Adipose tissue (tissue), 3 donors: ENCODE data around the gene PRX. TPM values are rescaled to one million over a fixed set of nuclear protein-coding genes. Genes with fewer than 3 reads are reported as not detected.
"Not testable (repeated sequence)": the region's sequence is repeated elsewhere in the genome, so short reads cannot be mapped to it uniquely, and the experiment has no call there.

Experiments used
- H3K27ac ChIP-seq: one replicate; pipeline ENCODE4 v1.5.1; 2013; ENCODE audit warnings: low read depth, low read length
- WGBS, 3 donors: extraction: QIAGEN DNeasy Blood & Tissue Kit; methylation state at CpG; one replicate each; pipeline ENCODE4 v1.1.7; 2013; 5-methylcytosine and 5-hydroxymethylcytosine counted together
- polyA plus RNA-seq, 3 donors: library from polyadenylated mRNA; stranded (reverse); fragments of 200-250 nt; gene quantifications; one replicate each; pipeline ENCODE4 v1.2.3, GENCODE V29; 2013
- donor health status: healthy with polysubstance abuse.
- donor health status: Bipolar disorder and iron deficiency.
- donor health status: healthy.

PRX gene, protein sequence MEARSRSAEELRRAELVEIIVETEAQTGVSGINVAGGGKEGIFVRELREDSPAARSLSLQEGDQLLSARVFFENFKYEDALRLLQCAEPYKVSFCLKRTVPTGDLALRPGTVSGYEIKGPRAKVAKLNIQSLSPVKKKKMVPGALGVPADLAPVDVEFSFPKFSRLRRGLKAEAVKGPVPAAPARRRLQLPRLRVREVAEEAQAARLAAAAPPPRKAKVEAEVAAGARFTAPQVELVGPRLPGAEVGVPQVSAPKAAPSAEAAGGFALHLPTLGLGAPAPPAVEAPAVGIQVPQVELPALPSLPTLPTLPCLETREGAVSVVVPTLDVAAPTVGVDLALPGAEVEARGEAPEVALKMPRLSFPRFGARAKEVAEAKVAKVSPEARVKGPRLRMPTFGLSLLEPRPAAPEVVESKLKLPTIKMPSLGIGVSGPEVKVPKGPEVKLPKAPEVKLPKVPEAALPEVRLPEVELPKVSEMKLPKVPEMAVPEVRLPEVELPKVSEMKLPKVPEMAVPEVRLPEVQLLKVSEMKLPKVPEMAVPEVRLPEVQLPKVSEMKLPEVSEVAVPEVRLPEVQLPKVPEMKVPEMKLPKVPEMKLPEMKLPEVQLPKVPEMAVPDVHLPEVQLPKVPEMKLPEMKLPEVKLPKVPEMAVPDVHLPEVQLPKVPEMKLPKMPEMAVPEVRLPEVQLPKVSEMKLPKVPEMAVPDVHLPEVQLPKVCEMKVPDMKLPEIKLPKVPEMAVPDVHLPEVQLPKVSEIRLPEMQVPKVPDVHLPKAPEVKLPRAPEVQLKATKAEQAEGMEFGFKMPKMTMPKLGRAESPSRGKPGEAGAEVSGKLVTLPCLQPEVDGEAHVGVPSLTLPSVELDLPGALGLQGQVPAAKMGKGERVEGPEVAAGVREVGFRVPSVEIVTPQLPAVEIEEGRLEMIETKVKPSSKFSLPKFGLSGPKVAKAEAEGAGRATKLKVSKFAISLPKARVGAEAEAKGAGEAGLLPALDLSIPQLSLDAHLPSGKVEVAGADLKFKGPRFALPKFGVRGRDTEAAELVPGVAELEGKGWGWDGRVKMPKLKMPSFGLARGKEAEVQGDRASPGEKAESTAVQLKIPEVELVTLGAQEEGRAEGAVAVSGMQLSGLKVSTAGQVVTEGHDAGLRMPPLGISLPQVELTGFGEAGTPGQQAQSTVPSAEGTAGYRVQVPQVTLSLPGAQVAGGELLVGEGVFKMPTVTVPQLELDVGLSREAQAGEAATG (N-terminal part only)
- 1 to 10 TPM; 2.3 to 4.5 (median 2.4) TPM for polyA plus RNA-seq

DNA sequence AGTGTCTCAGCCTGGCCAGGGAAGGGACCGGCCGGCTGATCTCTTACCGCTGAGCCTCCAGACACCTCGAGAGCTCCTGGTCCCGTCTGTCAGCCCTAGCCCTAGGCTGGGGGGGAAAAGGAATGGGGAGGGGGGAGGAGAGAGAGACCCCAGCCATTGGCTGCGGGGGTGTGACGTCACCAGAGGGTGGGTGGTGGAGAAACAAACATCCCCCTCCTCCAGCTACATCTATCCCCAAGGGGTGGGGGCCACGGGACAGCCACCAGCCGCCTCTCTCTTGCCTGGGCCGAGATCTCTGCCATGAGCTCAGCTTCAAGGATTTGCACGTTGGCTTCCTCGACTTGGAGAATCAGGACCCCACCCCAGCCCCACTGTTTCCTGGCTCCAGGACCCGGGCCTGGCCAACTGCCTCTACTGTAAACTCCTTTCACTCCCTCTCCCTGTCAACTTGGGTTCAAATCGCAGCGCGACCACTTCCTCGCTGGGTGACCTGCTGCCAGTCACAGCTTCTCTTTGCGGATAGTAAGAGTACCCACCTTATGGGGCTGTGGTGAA, at the start of gene PRX:
TSS of gene PRX (minus strand) at position 88 of the 555 bp plus-strand sequence. CDS start 5,446 bp downstream, outside the sequence.
- no peak within 1 kb of the TSS for H3K27ac ChIP-seq
- 30 to 47% (median 34%) methylated on average over 15 to 18 of the region's 18 CpGs for WGBS, 3 donors

DNA sequence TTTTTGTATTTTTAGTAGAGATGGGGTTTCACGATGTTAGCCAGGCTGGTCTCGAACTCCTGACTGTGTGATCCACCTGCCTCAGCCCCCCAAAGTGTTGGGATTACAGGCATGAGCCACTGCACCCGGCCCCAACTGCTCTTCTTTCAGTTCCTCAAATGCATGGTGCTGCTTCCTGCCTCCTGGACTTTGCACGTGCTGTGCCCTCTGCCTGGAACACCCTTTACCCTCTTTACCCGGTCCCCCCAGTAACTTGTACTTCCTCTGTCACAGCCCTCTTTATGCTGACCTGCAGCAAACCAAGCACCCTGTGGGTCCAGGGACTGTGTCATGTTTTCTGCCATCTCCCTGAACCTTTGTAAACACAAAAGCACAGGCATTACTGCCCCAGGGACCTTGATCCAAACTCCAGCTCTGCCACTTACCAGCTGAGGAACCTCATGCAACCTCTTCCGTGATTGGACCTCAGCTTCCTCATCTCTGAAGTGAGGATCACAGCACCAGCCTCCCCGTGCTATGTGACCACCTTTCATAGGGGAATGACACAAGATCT, 48.6 kb upstream of the PRX start:
- H3K27ac ChIP-seq, result no peak overlapping the region
- 57 to 75% (median 64%) methylated on average over 7 of the region's 7 CpGs for WGBS, 3 donors

DNA sequence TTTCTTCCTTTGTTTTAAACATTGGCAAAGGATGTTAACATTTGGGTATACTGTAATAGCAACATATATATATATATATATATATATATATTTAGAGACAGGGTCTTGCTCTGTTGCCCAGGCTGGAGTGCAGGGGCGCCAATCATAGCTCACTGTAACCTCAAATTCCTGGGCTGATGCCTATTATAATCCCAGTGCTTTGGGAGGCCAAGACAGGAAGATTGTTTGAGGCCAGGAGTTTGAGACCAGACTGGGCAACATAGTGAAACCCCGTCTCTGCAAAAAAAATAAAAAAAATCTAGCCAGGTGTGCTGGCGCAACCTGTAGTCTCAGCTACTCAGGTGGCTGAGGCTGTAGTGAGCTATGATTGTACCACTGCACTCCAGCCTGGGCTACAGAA, 47.0 kb upstream of the PRX start:
- 81 to 93% (median 89%) methylated on average over 3 of the region's 3 CpGs for WGBS, 3 donors

DNA sequence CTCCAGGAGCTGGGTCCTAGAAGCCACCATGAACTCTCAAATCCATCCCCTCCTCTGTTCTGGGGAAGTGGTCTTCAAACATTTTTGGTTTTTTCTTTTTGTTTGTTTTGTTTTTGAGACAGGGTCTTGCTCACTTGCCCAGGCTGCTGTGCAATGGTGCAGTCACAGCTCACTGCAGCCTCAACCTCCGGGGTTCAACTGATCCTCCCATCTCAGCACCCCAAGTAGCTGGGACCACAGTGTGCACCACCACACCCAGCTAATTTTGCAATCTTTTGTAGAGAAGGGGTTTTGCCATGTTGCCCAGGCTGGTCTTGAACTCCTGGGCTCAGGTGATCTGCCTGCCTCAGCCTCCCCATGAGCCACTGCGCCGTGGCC, 45.4 kb upstream of the PRX start:
- 95 to 98% (median 96%) methylated on average over 3 of the region's 3 CpGs for WGBS, 3 donors

More for the DNA sequence above, 47.0 kb upstream of the PRX start:
- H3K27ac ChIP-seq, result no peak overlapping the region

DNA sequence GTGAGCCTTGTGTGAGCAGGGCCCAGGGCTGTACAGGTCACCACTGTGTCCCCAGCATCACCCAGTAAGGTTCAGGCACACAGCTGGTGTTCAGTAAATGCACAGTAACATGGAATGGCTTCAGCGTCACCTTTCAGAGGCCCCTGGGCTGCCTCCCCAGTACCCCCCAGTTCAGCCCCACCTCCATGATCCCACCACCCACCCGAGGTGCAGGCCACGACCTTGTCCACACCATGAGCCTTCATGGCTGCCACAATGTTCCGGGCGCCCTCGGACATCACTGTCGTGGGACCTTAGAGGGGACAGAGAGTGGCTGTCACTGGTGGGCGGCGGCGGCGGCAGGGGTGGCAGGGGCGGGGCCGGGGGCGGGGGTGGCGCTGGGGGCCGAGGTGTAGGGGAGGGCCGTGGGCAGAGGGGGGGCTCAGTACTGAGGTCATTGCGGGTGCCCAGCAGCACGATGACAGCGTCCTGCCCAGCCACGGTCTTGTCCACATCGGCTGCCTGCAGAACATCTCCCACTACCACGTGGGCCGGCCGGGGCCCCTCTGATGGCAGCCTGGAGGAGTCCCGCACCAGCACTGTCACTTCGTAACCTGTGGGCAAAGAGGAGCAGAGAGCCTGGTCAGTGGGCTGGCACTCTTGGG, 44.9 kb upstream of the PRX start:
- no peak overlapping the region for H3K27ac ChIP-seq
- WGBS, 3 donors, result 87 to 92% (median 88%) methylated on average over 19 to 27 of the region's 27 CpGs

More for the DNA sequence above, 45.4 kb upstream of the PRX start:
- no peak overlapping the region for H3K27ac ChIP-seq

DNA sequence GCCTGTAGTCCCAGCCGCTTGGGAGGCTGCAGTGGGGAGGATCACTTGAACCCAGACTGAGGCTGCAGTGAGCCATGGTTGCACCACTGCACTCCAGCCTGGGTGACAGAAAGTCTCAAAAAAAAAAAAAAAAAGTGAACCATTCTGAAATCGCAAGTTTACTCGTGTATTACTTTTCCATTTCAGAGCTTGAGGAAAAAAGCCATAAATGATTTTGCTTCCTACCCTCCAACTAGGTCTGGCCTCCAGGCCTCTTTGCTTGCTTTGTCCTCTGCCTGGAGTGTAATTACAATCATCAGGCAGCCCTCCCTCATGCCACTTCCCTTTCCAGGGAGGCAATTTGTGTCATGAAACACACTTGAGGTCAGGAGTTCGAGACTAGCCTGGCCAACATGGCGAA, 43.9 kb upstream of the PRX start:
- 82 to 91% (median 89%) methylated on average over 5 of the region's 5 CpGs for WGBS, 3 donors
- no peak overlapping the region for H3K27ac ChIP-seq

DNA sequence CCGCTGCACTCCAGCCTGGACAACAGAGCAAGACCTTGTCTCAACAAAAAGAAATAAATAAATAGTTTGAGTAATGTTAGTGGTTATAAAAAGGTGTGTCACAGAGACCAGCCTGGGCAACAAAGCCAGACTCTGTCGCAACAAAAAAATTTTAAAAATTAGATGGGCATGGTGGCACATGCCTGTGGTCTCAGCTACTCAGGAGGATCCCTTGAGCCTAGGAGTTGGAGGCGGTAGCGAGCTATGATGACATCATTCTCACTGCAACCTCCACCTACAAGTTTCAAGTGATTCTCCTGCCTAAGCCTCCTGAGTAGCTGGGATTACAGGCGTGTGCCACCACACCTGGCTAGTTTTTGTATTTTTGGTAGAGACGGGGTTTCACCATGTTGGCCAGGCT, 40.8 kb upstream of the PRX start:
- 95 to 99% (median 97%) methylated on average over 6 of the region's 6 CpGs for WGBS, 3 donors
- not testable (repeated sequence) for H3K27ac ChIP-seq

DNA sequence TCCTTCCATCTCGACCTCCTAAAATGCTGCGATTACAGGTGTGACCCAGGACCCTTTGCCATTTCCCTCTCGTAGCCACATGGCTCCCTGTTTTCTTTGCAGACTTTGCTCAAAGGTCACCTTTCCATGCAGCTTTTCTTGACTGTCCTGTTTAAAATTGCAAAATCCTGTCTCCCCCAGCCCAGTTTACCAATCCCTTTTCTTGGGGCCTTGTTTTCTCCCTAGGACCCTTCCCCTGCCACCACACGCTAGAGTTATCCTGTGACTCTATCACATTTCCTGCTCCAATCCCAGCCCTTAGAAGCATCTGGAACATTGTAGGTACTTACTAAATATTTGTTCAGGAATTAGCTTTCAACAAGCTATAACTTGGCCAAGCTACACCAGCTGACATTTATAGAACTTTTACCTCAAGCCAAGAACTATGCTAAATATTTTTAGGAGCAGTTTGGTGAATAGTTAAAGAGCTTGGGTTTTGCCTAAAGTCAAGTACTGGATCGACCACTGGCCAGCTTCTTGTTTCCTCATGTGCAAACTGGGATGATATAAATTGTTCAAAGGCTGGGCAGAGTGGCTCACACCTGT, 40.1 kb upstream of the PRX start:
- H3K27ac ChIP-seq, result no peak overlapping the region
- 88 to 91% (median 91%) methylated on average over 5 of the region's 5 CpGs for WGBS, 3 donors

DNA sequence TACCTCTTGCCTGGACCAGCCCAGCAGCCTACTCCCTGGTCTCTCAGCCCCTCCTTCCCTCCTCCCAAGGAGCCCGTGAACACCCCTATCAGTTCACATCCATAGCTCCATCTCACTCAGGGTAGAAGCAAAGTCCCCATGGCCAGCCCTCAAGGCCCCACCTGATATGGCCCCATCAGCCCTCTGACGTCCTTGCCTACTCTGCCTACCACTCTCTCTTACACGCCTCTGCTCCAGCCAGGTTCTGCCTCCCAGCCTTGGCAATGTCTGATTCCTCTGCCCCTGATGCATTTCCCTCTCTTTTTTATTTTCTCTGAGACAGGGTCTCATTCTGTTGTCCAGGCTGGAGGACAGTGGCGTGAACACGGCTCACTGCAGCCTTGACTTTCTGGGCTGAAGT, 38.8 kb upstream of the PRX start:
- H3K27ac ChIP-seq, result no peak overlapping the region
- WGBS, 3 donors, result 57 to 80% (median 79%) methylated on average over 5 of the region's 5 CpGs

DNA sequence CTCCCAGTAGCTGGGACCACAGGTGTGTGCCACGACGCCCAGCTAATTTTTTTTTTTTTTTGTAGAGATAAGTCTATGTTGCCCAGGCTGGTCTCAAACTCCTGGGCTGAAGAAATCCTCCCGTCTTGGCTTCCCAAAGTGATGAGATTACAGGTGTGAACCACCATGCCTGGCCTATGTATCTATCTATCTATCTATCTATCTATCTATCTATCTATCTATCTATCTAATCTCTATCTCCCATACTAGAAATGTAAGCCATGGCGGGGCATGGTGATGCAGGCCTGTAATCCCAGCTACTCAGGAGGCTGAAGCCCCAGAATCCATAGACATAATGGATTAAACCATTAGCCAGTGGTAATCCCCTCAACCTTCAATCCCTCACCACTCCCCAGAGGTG, 37.5 kb upstream of the PRX start:
- 88 to 100% (median 95%) methylated on average over 4 of the region's 4 CpGs for WGBS, 3 donors
- H3K27ac ChIP-seq, result no peak overlapping the region

DNA sequence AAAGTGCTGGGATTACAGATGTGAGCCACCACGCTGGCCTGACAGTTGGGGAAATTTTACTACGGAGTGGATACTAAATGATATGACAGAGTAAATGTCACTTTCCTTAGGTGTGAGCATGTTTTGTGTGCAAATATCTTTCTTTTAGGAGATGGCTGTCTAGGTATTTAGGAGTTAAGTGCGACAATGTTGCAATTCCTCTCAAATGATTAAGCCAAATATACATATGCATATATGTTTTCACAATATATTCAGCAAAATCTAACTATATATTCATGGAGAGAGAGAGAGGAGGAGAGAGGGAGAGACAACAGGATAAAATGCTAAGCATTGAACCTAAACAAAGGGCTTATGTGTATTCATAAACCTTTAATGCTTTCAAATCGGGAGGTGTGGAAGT, 36.3 kb upstream of the PRX start:
- WGBS, 3 donors, result 92 to 97% (median 94%) methylated on average over 4 of the region's 4 CpGs
- H3K27ac ChIP-seq, result no peak overlapping the region

DNA sequence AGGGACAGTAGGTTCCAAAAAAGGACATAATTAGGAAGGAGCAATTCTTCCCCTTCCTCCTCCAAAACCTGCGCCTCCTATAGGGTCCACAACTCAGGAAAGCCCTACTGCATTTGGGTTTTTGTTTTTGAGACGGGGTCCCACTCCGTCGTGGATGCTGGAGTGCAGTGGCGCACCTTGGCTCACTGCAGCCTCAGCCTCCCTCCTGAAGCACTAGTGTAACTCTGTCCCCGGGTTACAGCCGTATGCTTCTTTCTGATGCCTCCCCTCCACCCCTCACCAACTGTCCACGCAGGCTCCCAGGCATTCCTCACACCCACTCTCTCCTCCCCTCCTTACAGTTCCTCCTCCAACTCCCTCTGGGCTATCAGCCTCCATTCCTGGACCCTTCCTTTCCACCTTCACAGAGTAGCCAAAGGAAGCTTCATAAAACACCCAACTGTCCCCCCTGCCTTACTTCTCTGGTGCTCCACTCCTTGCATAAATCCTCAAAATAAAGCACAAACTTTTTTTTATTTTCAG, 33.1 kb upstream of the PRX start:
- 80 to 88% (median 84%) methylated on average over 8 of the region's 8 CpGs for WGBS, 3 donors
- H3K27ac ChIP-seq, result no peak overlapping the region

DNA sequence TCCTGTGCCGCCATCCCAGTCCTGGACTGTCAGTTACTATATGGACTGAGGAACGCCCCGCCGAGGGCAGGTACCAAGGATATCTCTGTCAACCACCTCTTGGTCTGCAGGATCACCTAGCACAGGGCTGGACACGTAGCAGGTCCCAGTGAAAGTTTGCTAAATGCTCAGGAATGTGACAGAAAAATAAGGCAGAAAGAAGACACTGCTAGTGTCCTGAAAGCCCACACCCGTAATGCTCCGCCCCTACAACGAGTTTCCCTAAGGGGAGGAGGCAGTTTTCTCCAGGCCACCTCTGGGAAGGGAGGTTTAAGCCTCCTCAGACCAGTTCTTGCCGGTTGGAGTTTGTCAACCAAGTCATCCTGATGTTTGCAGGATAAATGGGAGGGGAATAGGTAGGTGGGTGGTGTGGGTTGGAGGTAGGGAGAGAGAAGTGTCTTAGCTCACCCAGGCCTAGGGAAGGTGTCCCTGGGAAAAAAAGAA, 32.6 kb upstream of the PRX start:
- H3K27ac ChIP-seq, result no peak overlapping the region
- WGBS, 3 donors, result 54 to 69% (median 58%) methylated on average over 9 of the region's 9 CpGs

DNA sequence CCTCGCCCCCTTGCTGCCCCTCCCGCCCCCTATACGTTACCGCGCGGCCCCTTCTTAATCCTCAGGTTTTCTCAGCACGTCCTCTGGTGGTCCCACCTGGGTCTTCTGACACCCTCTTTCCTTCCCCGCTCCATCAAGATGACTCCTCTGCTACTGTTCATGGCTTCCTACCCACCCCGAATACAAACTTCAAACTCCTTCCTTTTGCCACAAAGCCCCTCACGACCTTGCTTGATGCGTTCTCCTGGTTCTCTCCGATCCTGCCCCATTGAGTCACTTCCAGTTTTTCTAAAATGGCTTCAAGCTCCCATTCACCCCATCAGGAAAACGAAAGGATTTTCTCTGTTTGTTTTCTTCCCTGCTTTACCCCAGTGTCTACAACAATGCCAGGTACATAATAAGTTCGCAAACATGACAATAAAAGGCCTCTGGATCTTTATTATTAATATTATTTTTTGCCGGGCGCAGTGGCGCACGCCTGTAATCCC, 31.7 kb upstream of the PRX start:
- WGBS, 3 donors, result 17 to 21% (median 17%) methylated on average over 13 to 18 of the region's 18 CpGs
- no peak overlapping the region for H3K27ac ChIP-seq

DNA sequence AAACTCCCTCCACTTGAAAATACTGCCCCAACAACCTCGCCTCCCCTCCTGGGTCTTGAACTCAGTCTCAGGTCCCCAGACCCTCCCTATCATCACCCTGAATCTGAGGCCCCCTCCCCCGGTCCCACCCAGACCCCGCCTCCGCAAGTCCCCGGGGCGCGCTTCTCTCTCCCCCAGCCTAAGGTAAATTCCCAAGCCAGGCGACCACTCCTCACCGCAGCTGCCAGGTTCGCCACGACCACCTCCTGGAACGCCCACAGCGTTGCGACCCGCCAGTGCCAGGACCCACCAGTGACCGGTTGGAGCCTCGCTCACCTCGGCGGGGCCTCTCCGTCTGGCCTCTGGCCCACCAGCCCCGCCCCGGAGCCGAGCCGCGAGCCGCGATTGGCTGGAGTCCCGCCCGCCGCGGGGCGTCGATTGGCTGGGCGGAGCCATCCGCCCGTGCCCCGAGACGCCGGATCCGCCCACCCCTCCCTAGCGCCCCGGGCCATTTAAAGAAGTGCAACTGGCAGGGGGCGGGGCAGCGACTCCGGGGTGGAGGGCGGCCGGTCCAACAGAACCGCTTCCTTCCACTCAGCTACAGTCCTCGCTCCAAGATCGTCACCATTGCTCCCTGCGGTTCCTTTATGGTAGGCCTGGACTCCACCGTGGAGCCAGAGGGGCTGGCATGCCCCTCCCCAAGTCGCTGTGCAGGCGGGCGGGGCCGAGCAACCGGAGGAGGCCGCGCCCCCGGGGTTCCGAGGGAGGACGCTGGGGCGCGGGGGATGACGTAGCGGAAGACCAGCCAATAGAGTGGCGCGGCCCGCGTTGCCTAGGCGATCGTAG, 31.0 kb upstream of the PRX start, which contains the start of gene SERTAD3:
TSS of gene SERTAD3 (minus strand) at position 336 of the 825 bp plus-strand sequence. CDS start 2,255 bp downstream, outside the sequence.
- peak within 1 kb of the TSS; percentile 68 for H3K27ac ChIP-seq
- 1% methylated on average over 59 to 72 of the region's 72 CpGs for WGBS, 3 donors
